Activated B cell treated with CpG ODN at 0.5 μM for 24 hours (primary cell): Measurements from ENCODE around the gene CRYBB3. TPM values are rescaled to one million over a fixed set of nuclear protein-coding genes. Genes with fewer than 3 reads are reported as not detected.

ENCODE experiments used
- ATAC-seq: fragments of 200-7000 bp; cut with Tn5 transposase; one replicate; pipeline ENCODE4 v1.10.0; 2021; ENCODE audit warnings: low read depth, mild to moderate bottlenecking, moderate library complexity
- CTCF ChIA-PET: fragments of 350-600 bp; sonication (Branson Sonifier 250); formaldehyde crosslinking; loops from one replicate; lab custom pipeline; 2021; ENCODE audit warnings: antibody characterized with exemption; lab: Charles Lee
- POLR2A ChIA-PET: fragments of 350-600 bp; sonication (Branson Sonifier 250); formaldehyde crosslinking; loops from one replicate; lab custom pipeline; 2021; ENCODE audit warnings: antibody characterized with exemption; lab: Charles Lee
- DNase-seq: peaks from one replicate; pipeline ENCODE4 v3.0.0; 2022
- H3K27ac Mint-ChIP-seq: one replicate; pipeline ENCODE4 v1.8.0; 2020; ENCODE audit warnings: mixed read lengths
- H3K27me3 Mint-ChIP-seq: one replicate; pipeline ENCODE4 v1.8.0; 2021; ENCODE audit warnings: mixed read lengths
- H3K36me3 Mint-ChIP-seq: one replicate; pipeline ENCODE4 v1.8.0; 2021; ENCODE audit warnings: low read depth, mixed read lengths
- H3K4me1 Mint-ChIP-seq: one replicate; pipeline ENCODE4 v1.8.0; 2021; ENCODE audit warnings: mixed read lengths
- H3K4me3 Mint-ChIP-seq: one replicate; pipeline ENCODE4 v1.8.0; 2020; ENCODE audit warnings: mild to moderate bottlenecking, mixed read lengths
- H3K9me3 Mint-ChIP-seq: one replicate; pipeline ENCODE4 v1.8.0; 2020; ENCODE audit warnings: mixed read lengths
- CTCF ChIP-seq: fragments of 200-600 bp; IDR thresholded peaks from one replicate; pipeline ENCODE4 v1.8.0; 2022; ENCODE audit warnings: antibody characterized with exemption, mild to moderate bottlenecking
- intact Hi-C: fragments of 100-400 bp; cut with micrococcal nuclease; formaldehyde crosslinking; loops from one replicate; pipeline ENCODE4 v1.15.1; 2024
- total RNA-seq: library from RNA; stranded (reverse); gene quantifications from 2 replicates; pipeline ENCODE4 v1.2.3, GENCODE V29; 2022

The CRYBB3 gene
- total RNA-seq, 1 donor from 2014 or later = not detected

- CTCF ChIA-PET = no interaction called here
- H3K36me3 Mint-ChIP-seq = no peaks in the 10 kb centered on the region
- ATAC-seq (no peak), DNase-seq (no peak)
- H3K4me1 Mint-ChIP-seq = no peaks in the 10 kb centered on the region
- POLR2A ChIA-PET = no interaction called here
- no peak overlapping the region for H3K4me3 Mint-ChIP-seq
- no peaks in the 10 kb centered on the region for H3K9me3 Mint-ChIP-seq
- TF ChIP-seq CTCF = no peak
- intact Hi-C loops = no loop called here
- peaks cover 1% of the 10 kb centered on the region for H3K27me3 Mint-ChIP-seq
- H3K27ac Mint-ChIP-seq = no peak overlapping the region
These were observed 8.0 kb downstream of the CRYBB3 start for GRCh38 chr22:25207553-25208157.

- intact Hi-C loops = no loop called here
- Mint-ChIP-seq H3K9me3 (no peaks in the 10 kb centered on the region), H3K27me3 (peaks cover 2% of the 10 kb centered on the region), H3K27ac (no peak overlapping the region), H3K4me3 (no peak overlapping the region), H3K4me1 (no peaks in the 10 kb centered on the region), H3K36me3 (no peaks in the 10 kb centered on the region)
- ChIA-PET CTCF (no interaction called here), POLR2A (no interaction called here)
- ATAC-seq = no peak
- DNase-seq = no peak
- no peak for TF ChIP-seq CTCF
These were observed 8.7 kb downstream of the CRYBB3 start for GRCh38 chr22:25208328-25208727.

- Mint-ChIP-seq H3K4me1 (no peaks in the 10 kb centered on the region), H3K9me3 (peaks cover 3% of the 10 kb centered on the region), H3K27me3 (peaks cover 7% of the 10 kb centered on the region), H3K27ac (no peak overlapping the region), H3K4me3 (no peak overlapping the region), H3K36me3 (no peaks in the 10 kb centered on the region)
- no peak for TF ChIP-seq CTCF
- intact Hi-C loops = no loop called here
- no peak for ATAC-seq
- ChIA-PET CTCF (no interaction called here), POLR2A (no interaction called here)
- no peak for DNase-seq
These were observed 9.3 kb downstream of the CRYBB3 start for GRCh38 chr22:25208743-25209505.

GRCh38 chr22:25210793-25211192, 11.1 kb downstream of the CRYBB3 start:
- Mint-ChIP-seq H3K27ac (no peak overlapping the region), H3K4me3 (no peak overlapping the region), H3K36me3 (no peaks in the 10 kb centered on the region), H3K9me3 (peaks cover 3% of the 10 kb centered on the region), H3K27me3 (peaks cover 7% of the 10 kb centered on the region), H3K4me1 (no peaks in the 10 kb centered on the region)
- no peak for TF ChIP-seq CTCF
- POLR2A ChIA-PET = no interaction called here
- CTCF ChIA-PET = no interaction called here
- no peak for ATAC-seq
- DNase-seq = no peak
- intact Hi-C loops = no loop called here

GRCh38 chr22:25212337-25212736, 12.7 kb downstream of the CRYBB3 start:
- TF ChIP-seq CTCF = no peak
- Mint-ChIP-seq H3K4me1 (no peaks in the 10 kb centered on the region), H3K9me3 (peaks cover 3% of the 10 kb centered on the region), H3K36me3 (no peaks in the 10 kb centered on the region), H3K27me3 (peaks cover 9% of the 10 kb centered on the region), H3K4me3 (no peak overlapping the region), H3K27ac (no peak overlapping the region)
- ChIA-PET POLR2A (no interaction called here), CTCF (no interaction called here)
- no peak for ATAC-seq
- intact Hi-C loops = no loop called here
- DNase-seq = no peak
